GM19455 (cell line): ENCODE measurements around the gene AFDN.

Experiments
- ATAC-seq: cut with Tn5 transposase; IDR thresholded peaks from one replicate; pipeline ENCODE4 v1.9.1; 2021; ENCODE audit not compliant: unreplicated experiment

Gene AFDN

GRCh38 chr6:167838207-167838748 is 11.6 kb downstream of the AFDN start:
- ATAC-seq = no peak

- ATAC-seq = no peak
Observed at GRCh38 chr6:167839343-167839742, 12.6 kb downstream of the AFDN start.

- ATAC-seq = no peak
Observed at GRCh38 chr6:167839755-167840154, 13.0 kb downstream of the AFDN start.

- ATAC-seq = no peak
Observed at GRCh38 chr6:167840160-167840525, 13.4 kb downstream of the AFDN start.

- no peak for ATAC-seq
Observed at GRCh38 chr6:167840526-167841179, 13.9 kb downstream of the AFDN start.

- no peak for ATAC-seq
Observed at GRCh38 chr6:167841981-167842380, 15.3 kb downstream of the AFDN start.

- no peak for ATAC-seq
Observed at GRCh38 chr6:167842457-167842856, 15.7 kb downstream of the AFDN start.

- ATAC-seq = no peak
Observed at GRCh38 chr6:167843023-167843422, 16.3 kb downstream of the AFDN start.

- ATAC-seq = no peak
Observed at GRCh38 chr6:167845856-167846255, 19.1 kb downstream of the AFDN start.

- no peak for ATAC-seq
Observed at GRCh38 chr6:167846997-167847606, 20.4 kb downstream of the AFDN start.

- no peak for ATAC-seq
Observed at GRCh38 chr6:167847936-167848335, 21.2 kb downstream of the AFDN start.

GRCh38 chr6:167848783-167849182 is 22.1 kb downstream of the AFDN start:
- ATAC-seq = no peak

- no peak for ATAC-seq
Observed at GRCh38 chr6:167849846-167850459, 23.2 kb downstream of the AFDN start.

- ATAC-seq = no peak
Observed at GRCh38 chr6:167850782-167851181, 24.1 kb downstream of the AFDN start.

GRCh38 chr6:167851370-167851952 is 24.8 kb downstream of the AFDN start:
- ATAC-seq = no peak

- ATAC-seq = no peak
Observed at GRCh38 chr6:167855825-167856425, 29.2 kb downstream of the AFDN start.

- ATAC-seq = no peak
Observed at GRCh38 chr6:167856474-167856873, 29.8 kb downstream of the AFDN start.

- ATAC-seq = no peak
Observed at GRCh38 chr6:167856999-167857660, 30.4 kb downstream of the AFDN start.

- ATAC-seq = no peak
Observed at GRCh38 chr6:167858086-167858591, 31.4 kb downstream of the AFDN start.

- ATAC-seq = no peak
Observed at GRCh38 chr6:167858842-167859664, 32.3 kb downstream of the AFDN start.
